IgD-negative memory B cell (primary cell): Measurements from ENCODE around the gene VRK3. TPM values are rescaled to one million over a fixed set of nuclear protein-coding genes. Genes with fewer than 3 reads are reported as not detected.
A peak's percentile ranks its signal among the peaks of the same experiment; 100 is the strongest.
"Not testable (repeated sequence)": the region's sequence is repeated elsewhere in the genome, so short reads cannot be mapped to it uniquely, and the experiment has no call there.

Experiments used
- H3K27ac Mint-ChIP-seq, 3 donors: one replicate each; pipeline ENCODE4 v1.8.0; 2020 to 2022; ENCODE audit warnings: mild to moderate bottlenecking in 3 of 3, mixed read lengths in 3 of 3, moderate library complexity in 1 of 3
- H3K27me3 Mint-ChIP-seq: one replicate; pipeline ENCODE4 v1.8.0; 2021; ENCODE audit warnings: mixed read lengths
- H3K36me3 Mint-ChIP-seq: one replicate; pipeline ENCODE4 v1.8.0; 2020; ENCODE audit warnings: mild to moderate bottlenecking, mixed read lengths
- H3K4me1 Mint-ChIP-seq, 3 donors: one replicate each; pipeline ENCODE4 v1.8.0; 2020 to 2022; ENCODE audit warnings: mixed read lengths in 3 of 3, mild to moderate bottlenecking in 1 of 3
- H3K4me3 Mint-ChIP-seq, 4 donors: one replicate each; pipeline ENCODE4 v1.8.0; 2020 to 2022; ENCODE audit warnings: mild to moderate bottlenecking in 4 of 4, mixed read lengths in 4 of 4, moderate library complexity in 3 of 4
- H3K9me3 Mint-ChIP-seq, 3 donors: one replicate each; pipeline ENCODE4 v1.8.0; 2020 to 2021; ENCODE audit warnings: mixed read lengths in 3 of 3, mild to moderate bottlenecking in 1 of 3
- polyA plus RNA-seq: library from polyadenylated mRNA; unstranded; fragments of 300-500 nt; fragmentation: Illumina TruSeq; gene quantifications from one replicate; pipeline ENCODE4 v1.2.3, GENCODE V29; 2021

VRK3 gene
- polyA plus RNA-seq: 87.5 TPM

- Mint-ChIP-seq H3K4me3 (peak within 1 kb of the TSS; percentile 92 to 98 (median 96)), H3K27me3 (peaks cover 1% of the 10 kb centered on the region), H3K36me3 (peaks cover 7% of the 10 kb centered on the region), H3K27ac (peak within 1 kb of the TSS; percentile 98 to 100 (median 98)), H3K9me3 (peaks cover 0 to 1% (median 0%) of the 10 kb centered on the region in 3 donors), H3K4me1 (peaks cover 17 to 30% (median 25%) of the 10 kb centered on the region in 3 donors)
Observed at GRCh38 chr19:50025022-50025793, at the start of gene VRK3. Gene VRK3 (minus strand): TSS chr19:50025372. CDS start chr19:50016162, 9,210 bp downstream.

DNA sequence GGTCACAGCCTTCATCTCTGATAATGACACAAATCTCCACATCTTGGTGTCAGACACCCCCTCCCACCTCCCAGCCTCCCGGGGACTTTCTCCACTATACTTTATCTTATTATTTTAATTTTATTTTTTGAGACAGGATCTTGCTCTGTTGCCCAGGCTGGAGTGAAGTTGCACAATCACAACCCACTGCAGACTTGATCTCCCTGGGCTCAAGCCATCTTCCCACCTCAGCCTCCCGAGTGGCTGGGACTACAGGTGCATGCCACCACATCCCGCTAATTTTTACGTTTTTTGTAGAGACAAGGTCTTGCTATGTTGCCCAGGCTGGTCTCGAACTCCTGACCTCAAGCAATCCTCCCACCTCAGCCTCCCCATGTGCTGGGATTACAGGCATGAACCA lies 43.2 kb upstream of the VRK3 start:
- not testable (repeated sequence) for H3K27me3 Mint-ChIP-seq, H3K4me1 Mint-ChIP-seq, H3K27ac Mint-ChIP-seq, H3K9me3 Mint-ChIP-seq, H3K36me3 Mint-ChIP-seq, H3K4me3 Mint-ChIP-seq

GRCh38 chr19:50067575-50067974 lies 42.4 kb upstream of the VRK3 start:
- H3K9me3 Mint-ChIP-seq: peaks cover 0 to 2% (median 0%) of the 10 kb centered on the region in 3 donors

GRCh38 chr19:50065938-50066337 lies 40.8 kb upstream of the VRK3 start:
- no peak overlapping the region for H3K27ac Mint-ChIP-seq
- H3K36me3 Mint-ChIP-seq: no peaks in the 10 kb centered on the region
- peaks cover 11% of the 10 kb centered on the region for H3K27me3 Mint-ChIP-seq
- H3K9me3 Mint-ChIP-seq: peaks cover 2 to 5% (median 2%) of the 10 kb centered on the region in 3 donors
- H3K4me3 Mint-ChIP-seq: no peak overlapping the region
- no peaks in the 10 kb centered on the region for H3K4me1 Mint-ChIP-seq

More at GRCh38 chr19:50067575-50067974, 42.4 kb upstream of the VRK3 start:
- Mint-ChIP-seq H3K27me3 (peaks cover 8% of the 10 kb centered on the region), H3K36me3 (no peaks in the 10 kb centered on the region), H3K4me3 (no peak overlapping the region), H3K4me1 (no peaks in the 10 kb centered on the region), H3K27ac (no peak overlapping the region)

- H3K4me3 Mint-ChIP-seq: no peak overlapping the region
- peaks cover 3 to 22% (median 8%) of the 10 kb centered on the region in 3 donors for H3K9me3 Mint-ChIP-seq
Observed at GRCh38 chr19:50061650-50062049, 36.5 kb upstream of the VRK3 start.

DNA sequence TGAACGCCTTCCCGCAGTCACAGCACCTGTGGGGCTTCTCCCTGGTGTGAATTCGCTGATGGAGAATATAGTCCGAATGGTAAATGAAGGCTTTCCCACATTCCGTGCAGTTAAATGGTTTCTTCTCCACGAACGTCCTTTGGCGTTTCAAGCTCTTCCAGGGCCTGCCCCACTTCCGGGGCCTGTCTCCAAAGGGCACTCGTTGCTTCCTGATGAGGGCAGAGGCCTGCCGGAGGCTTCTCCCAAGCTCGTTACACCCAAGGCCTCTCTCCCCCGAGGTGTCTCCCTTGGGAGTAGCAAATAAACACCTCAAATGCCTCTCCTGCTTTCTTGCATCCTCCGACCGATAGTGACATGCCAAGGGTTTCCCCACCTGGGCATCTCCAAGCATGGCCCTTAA lies 34.9 kb upstream of the VRK3 start:
- H3K27me3 Mint-ChIP-seq: peaks cover 3% of the 10 kb centered on the region
- H3K27ac Mint-ChIP-seq: peak overlapping the region in 1 of 3 donors; percentile 16
- H3K9me3 Mint-ChIP-seq: peaks cover 5 to 22% (median 8%) of the 10 kb centered on the region in 3 donors
- H3K4me3 Mint-ChIP-seq: peak overlapping the region in 1 of 4 donors; percentile 57
- peaks cover 5% of the 10 kb centered on the region for H3K36me3 Mint-ChIP-seq
- H3K4me1 Mint-ChIP-seq: no peaks in the 10 kb centered on the region

More at GRCh38 chr19:50061650-50062049, 36.5 kb upstream of the VRK3 start:
- Mint-ChIP-seq H3K27ac (no peak overlapping the region), H3K4me1 (no peaks in the 10 kb centered on the region), H3K36me3 (peaks cover 2% of the 10 kb centered on the region), H3K27me3 (peaks cover 3% of the 10 kb centered on the region)

DNA sequence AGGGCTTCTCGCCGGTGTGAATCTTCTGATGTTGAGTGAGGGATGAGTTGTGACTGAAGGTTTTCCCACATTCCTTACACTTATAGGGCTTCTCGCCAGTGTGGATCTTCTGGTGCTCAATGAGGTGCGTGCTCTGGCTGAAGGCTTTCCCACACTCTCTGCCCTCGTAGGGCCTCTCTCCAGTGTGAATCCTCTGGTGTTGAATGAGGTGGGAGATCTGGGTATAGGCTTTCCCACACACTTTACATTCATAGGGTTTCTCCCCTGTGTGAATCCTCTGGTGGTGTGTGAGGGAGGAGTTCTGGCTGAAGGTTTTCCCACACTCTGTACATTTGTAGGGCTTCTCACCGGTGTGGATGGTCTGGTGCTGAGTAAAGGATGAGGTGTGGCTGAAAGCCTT lies 33.9 kb upstream of the VRK3 start:
- Mint-ChIP-seq H3K27me3 (peaks cover 3% of the 10 kb centered on the region), H3K4me1 (no peaks in the 10 kb centered on the region), H3K4me3 (no peak overlapping the region), H3K27ac (no peak overlapping the region), H3K36me3 (peaks cover 5% of the 10 kb centered on the region), H3K9me3 (peaks cover 5 to 23% (median 10%) of the 10 kb centered on the region in 3 donors)

GRCh38 chr19:50058425-50058824 lies 33.3 kb upstream of the VRK3 start:
- Mint-ChIP-seq H3K9me3 (peaks cover 5 to 26% (median 14%) of the 10 kb centered on the region in 3 donors), H3K36me3 (peaks cover 5% of the 10 kb centered on the region), H3K27ac (no peak overlapping the region), H3K4me3 (no peak overlapping the region), H3K27me3 (peaks cover 3% of the 10 kb centered on the region), H3K4me1 (no peaks in the 10 kb centered on the region)

DNA sequence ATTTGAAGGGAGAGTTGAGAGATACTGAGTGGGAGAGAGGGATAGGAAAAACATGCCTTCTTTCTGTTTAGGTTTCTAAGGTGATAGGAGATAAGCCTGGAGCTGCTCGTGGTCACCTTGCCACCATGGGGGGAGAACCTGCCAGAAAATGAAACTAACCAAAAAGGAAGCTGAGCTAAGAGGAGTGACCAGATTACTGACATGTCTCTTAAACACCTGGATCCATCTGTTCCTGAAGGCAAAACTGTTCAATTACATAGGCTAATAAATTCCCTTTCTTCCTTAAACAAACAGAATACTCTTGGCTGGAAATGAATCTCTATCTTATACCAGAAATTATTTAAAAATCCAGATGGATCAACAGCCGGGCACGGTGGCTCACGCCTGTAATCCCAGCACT lies 27.9 kb upstream of the VRK3 start:
- Mint-ChIP-seq H3K27ac (no peak overlapping the region), H3K36me3 (peaks cover 7% of the 10 kb centered on the region), H3K4me3 (no peak overlapping the region), H3K9me3 (peaks cover 3 to 10% (median 7%) of the 10 kb centered on the region in 3 donors), H3K27me3 (no peaks in the 10 kb centered on the region), H3K4me1 (peaks cover 6 to 10% (median 7%) of the 10 kb centered on the region in 3 donors)

DNA sequence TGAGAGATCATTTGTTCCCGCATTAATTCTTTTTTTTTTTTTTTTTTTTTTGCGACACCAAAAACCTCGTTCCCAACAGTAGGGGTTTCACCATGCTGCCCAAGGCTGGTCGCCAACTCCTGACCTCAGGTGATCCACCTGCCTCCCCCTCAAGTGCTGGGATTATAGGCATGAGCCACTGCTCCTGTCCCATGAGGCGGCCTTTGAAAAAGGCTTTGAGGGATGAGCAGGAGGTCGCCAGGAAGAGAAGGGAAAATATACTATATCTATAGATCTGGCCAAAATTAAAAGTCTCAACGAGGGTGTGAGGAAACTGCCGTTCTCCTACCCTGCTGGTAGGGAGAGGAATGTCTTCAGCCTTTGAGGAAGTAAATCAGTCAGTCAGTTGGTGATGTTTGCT lies 26.8 kb upstream of the VRK3 start:
- Mint-ChIP-seq H3K36me3 (peaks cover 7% of the 10 kb centered on the region), H3K27me3 (no peaks in the 10 kb centered on the region), H3K4me1 (peaks cover 6 to 10% (median 7%) of the 10 kb centered on the region in 3 donors), H3K9me3 (peaks cover 1 to 10% (median 8%) of the 10 kb centered on the region in 3 donors), H3K4me3 (peak overlapping the region in 1 of 4 donors; percentile 41), H3K27ac (no peak overlapping the region)

DNA sequence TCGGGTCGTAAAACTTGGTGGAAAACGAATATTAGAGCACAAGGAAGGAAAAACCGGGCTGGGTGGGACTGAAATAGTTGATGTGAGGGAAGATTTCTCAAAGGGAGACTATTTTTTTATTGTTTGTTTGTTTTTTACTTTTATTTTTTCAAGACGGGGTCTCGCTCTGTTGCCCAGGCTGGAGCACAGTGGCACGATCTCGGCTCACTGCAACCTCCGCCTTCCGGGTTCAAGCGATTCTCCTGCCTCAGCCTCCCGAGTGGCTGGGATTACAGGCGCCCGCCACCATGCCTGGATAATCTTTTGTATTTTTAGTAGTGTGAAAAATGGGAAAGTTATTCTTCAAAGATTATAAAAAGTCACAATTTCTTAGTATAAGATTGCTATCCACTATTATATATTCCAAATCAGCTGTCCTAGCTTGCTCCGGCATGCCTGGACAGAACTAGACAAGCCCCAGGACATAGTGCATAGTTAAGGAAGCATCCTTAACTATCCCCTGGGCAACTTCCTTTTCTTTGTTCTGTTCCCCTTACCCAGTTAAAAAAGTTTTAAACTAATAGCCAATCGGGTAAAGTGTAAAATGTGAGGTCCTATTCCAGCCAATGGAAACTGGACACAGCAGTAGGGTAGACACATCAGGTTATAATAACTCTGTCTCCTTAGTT lies 26.2 kb upstream of the VRK3 start:
- H3K27me3 Mint-ChIP-seq, H3K9me3 Mint-ChIP-seq, H3K4me1 Mint-ChIP-seq, H3K36me3 Mint-ChIP-seq: not testable (repeated sequence)
- Mint-ChIP-seq H3K4me3 (peak overlapping the region; percentile 79 to 95 (median 88)), H3K27ac (peak overlapping the region; percentile 46 to 90 (median 63))

DNA sequence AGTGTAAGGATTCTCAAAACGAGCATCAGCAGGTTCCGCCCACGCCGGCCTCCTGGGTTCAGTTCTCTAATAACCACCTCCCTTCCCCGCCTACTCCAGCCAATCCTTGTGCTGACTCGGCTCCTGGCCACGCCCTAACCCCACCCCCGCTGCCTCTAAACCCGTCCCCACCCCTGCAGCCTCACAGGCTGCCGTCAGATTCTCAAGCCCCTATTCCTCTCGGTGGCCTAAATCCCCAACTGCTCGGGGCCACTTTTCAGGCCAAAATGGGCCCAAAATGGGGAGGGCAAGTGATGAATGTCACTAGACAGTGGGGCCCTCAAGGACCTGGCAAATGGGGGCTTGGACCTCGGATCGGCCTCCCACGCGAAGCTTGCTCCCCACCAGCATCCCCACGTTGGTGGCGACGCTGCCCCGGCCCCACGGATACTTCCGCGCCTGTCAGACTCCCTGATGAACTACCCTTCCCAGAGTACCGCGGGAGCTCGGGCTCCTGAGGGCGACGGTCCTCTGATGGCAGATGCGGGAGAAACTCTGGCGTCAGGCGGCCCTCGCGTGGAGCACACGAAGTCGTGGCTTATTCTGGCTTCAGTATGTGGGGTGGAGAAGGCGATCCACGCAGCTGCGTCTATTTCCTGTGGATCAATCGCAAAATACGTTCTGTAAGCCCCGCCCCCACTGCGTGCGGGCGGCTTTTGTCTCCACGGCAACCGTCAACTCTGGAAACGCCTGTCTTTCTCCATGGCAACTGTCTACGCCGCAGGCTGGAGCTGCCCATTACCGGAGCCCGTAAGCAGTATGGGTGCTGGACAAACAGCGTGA lies 25.4 kb upstream of the VRK3 start:
- H3K27me3 Mint-ChIP-seq: no peaks in the 10 kb centered on the region
- peak overlapping the region; percentile 46 to 90 (median 63) for H3K27ac Mint-ChIP-seq
- peaks cover 8% of the 10 kb centered on the region for H3K36me3 Mint-ChIP-seq
- H3K9me3 Mint-ChIP-seq: peaks cover 0 to 17% (median 13%) of the 10 kb centered on the region in 3 donors
- H3K4me1 Mint-ChIP-seq: peaks cover 6 to 10% (median 7%) of the 10 kb centered on the region in 3 donors
- H3K4me3 Mint-ChIP-seq: peak overlapping the region; percentile 79 to 95 (median 88)

DNA sequence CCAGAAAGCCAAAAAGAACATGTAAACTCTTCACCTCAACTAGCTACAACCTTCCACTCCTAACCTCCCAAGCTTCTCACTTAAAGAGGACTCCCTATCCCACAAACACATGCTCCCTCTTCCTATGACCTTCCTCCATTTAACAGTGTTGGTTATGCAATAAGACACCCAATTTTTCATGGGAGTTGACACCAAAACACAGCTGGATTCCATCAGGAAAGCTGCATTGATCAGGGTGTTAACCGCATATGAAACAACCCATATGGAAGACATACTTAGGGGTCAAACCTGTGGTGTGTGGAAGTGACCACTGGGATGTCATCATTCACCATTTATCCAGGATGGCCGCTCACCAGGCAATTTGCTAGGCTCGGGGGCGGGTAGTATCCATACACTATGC lies 22.5 kb upstream of the VRK3 start:
- H3K4me1 Mint-ChIP-seq: peaks cover 6 to 10% (median 7%) of the 10 kb centered on the region in 3 donors
- H3K36me3 Mint-ChIP-seq: peaks cover 31% of the 10 kb centered on the region
- no peaks in the 10 kb centered on the region for H3K27me3 Mint-ChIP-seq
- H3K27ac Mint-ChIP-seq: no peak overlapping the region
- peaks cover 11 to 32% (median 23%) of the 10 kb centered on the region in 3 donors for H3K9me3 Mint-ChIP-seq
- no peak overlapping the region for H3K4me3 Mint-ChIP-seq

GRCh38 chr19:50046649-50047503 lies 21.7 kb upstream of the VRK3 start:
- Mint-ChIP-seq H3K4me1 (peaks cover 8 to 10% (median 9%) of the 10 kb centered on the region in 3 donors), H3K27me3 (no peaks in the 10 kb centered on the region), H3K4me3 (no peak overlapping the region), H3K9me3 (peaks cover 11 to 33% (median 23%) of the 10 kb centered on the region in 3 donors), H3K27ac (no peak overlapping the region), H3K36me3 (peaks cover 38% of the 10 kb centered on the region)
